HG02970 (cell line): Measurements from ENCODE around the gene WDR33.
"Not testable (repeated sequence)": the region's sequence is repeated elsewhere in the genome, so short reads cannot be mapped to it uniquely, and the experiment has no call there.

ENCODE experiments used
- ATAC-seq: cut with Tn5 transposase; IDR thresholded peaks from one replicate; pipeline ENCODE4 v1.9.1; 2021; ENCODE audit warnings: mild to moderate bottlenecking, moderate library complexity, moderate number of reproducible peaks; ENCODE audit not compliant: unreplicated experiment, low FRiP score

Gene WDR33

DNA sequence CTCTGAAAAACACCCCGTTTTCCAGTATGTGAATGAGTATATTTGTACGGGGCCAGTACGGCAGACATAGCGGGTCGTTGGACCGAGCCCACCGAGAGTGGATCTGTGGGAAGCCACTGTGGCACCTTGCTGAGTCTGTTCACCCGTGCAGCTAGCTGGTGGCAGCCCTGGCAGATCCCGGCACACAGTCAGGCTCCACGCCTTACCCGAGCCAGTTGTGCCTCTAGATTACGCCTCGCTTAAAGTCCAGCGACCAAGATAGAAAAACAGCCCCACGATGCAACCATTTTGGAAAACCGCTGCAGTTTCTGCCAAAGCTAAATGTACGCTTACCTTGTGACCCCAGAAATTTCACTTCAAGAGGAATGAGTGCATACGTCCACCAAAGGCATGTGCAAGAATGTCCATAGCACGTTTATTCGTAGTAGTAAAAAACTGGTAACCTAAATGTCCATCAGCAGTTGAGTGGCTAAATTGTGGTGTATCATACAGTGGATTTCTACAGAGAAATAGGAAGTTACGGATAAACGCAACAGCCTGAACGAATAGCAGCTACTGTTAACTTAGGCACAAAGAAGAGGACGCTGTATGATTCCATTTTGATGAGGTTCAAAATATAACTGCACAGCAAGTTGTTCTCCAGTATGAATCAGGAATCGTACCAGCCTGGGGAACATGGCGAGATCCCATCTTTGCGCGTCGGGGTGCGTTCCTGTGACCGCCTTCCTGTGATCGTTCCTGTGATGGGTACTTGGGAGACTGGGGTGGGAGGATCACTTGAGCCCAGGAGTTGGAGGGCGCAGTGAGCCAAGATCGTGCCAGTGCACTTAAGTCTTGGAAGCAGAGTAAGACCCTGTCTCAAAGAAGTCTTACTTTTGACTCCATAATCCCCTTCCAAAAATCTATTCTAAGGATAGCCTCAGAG lies 688 bp upstream of the WDR33 start:
- peak; percentile 33 for ATAC-seq

DNA sequence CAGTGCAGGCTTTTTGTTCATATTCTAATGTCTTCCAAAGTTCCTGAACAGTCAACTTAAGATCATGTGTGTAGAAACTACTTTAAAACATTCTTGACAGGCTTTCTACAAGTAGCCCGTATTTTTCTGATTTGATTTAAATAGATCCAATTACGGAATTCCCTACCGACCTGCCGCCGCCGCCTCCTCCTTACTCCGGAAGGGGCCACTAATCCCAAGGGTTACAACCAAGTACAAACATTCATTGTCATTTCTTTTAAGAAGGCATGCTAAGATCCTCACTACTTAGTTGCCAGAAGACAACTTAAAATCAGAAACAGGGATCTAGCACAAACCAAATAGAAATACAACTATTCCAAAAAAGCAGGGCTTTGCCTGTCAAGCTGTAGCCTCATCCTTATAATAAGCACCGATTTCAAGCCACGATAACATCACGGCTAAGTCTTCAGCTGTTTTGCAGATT lies 784 bp downstream of the WDR33 start:
- no peak for ATAC-seq

DNA sequence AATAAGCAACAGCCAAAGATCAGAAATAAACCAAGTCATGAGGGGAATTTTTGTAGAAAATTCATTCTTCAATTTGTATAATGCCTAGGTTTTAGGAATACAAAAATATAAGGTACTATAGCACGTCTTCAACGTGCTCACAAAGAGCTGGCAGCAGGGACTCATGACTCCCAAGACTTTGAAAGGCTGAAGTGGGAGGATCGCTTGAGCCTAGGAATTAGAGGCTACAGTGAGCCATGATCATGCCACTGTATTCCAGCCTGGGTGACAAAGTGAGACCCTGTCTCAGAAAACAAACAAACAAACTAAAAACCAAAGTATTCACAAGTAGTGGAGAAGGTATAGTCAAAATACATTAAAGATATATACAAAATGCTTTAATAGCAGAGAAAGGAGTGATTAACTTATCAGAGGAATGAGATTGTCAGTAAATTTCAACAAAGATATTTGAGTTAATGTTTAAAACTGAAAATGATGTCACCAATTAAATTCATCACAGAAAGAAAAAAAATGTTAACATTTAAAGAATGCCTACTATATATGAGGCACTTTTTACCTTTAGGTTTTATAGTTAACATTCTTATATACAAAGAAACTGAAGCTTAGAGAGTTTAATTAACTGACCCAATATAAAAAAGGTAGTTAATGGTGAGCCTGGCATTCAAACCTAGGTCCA lies 3.2 kb downstream of the WDR33 start:
- ATAC-seq = no peak

DNA sequence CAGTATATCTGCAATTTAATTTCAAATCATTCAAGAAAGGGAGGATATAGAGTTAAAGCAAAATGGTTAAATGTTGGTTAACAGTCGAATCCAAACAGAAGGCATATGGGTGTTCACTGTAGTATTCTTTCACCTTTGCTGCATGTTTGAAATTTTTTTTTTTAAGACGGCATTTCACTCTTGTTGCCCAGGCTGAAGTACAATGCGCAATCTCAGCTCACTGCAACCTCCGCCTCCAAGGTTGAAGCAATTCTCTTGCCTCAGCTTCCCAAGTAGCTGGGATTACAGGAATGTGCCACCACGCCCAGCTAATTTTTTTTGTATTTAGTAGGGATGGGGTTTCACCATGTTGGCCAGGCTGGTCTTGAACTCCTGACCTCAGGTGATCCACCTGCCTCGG lies 4.1 kb downstream of the WDR33 start:
- not testable (repeated sequence) for ATAC-seq

DNA sequence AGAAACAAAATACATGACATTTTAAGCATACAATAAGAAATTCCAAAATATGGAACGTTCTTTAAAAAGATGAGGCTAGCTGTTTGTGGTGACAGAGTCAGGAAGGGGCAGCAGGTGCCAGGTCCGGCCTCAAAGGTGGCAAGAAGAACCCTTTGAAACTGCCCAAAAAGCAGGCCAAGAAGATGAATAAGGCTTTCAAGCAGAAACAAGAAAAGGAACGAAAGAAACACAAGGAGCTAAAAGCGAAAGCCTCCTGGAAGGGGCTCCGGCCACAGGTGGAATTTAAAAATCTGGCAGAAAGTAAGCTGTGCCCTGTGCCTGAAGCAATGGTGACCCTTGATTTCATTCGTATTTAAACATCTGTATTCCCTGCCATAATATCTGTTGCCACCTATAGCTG lies 5.5 kb downstream of the WDR33 start:
- no peak for ATAC-seq

DNA sequence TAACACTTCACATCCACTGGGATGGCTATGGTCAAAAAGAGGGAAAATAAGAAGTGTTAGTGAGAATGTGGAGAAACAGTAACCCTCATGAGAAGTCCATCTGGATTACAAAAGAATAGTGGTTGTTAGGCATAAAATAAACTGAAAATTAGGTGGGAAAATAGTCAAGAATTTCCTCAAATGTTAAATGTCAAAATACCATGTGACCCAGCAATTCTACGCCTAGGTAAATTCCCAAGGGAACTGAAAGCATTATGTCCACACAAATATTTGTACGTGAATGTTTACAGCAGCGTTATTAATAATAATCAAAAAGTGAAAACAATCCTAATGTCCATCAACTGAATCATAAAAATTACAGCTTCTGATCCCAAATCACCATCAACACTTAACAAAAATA lies 11.0 kb downstream of the WDR33 start:
- no peak for ATAC-seq

DNA sequence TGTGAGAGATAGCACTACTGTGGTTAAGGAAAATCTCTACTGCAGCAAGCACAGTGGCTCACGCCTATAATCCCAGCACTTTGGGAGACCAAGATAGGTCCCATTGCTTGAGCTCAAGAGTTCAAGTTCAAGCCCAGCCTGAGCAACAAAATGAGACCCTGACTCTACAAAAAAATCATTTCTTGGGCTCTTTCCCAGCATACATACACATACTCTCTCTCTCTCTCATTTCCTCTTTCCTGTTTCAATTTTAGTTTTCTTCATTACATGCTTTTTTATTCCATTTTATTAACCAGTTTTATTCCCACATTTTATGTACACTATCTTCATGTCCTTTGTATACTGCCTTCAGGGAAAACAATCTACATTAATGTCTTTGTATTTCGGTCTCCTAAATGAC lies 14.6 kb downstream of the WDR33 start:
- ATAC-seq = no peak

DNA sequence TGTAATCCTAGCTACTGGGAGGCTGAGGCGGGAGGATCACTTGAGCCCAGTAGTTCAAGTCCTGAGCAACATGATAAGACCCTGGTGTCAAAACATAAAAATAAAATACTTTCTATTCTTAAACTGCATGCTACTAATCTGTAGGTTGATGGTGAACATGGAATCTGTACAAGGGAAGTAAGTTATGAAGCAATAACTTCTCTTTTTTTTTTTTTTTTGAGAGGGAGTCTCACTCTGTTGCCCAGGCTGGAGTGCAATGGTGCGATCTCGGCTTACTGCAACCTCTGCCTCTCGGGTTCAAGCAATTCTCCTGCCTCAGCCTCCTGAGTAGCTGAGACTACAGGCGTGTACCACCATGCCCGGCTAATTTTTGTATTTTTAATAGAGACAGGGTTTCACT lies 16.1 kb downstream of the WDR33 start:
- not testable (repeated sequence) for ATAC-seq

DNA sequence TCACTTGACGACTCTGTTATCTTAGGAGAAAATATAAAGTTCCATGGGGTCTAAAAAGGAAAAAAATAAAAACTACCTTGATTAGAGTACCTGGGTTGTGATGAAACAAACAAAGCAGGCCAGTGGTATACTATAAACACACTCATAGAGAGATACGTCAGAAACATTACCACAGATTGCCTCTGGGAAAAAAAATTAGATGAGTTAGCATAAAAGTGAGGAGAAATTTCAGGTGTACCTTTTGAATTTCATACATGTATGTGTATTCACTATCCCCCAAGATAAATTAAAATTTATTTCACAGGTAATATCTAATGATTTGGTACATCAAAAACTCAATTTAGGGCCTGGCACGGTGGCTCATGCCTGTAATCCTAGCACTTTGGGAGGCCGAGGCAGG lies 18.2 kb downstream of the WDR33 start:
- no peak for ATAC-seq

DNA sequence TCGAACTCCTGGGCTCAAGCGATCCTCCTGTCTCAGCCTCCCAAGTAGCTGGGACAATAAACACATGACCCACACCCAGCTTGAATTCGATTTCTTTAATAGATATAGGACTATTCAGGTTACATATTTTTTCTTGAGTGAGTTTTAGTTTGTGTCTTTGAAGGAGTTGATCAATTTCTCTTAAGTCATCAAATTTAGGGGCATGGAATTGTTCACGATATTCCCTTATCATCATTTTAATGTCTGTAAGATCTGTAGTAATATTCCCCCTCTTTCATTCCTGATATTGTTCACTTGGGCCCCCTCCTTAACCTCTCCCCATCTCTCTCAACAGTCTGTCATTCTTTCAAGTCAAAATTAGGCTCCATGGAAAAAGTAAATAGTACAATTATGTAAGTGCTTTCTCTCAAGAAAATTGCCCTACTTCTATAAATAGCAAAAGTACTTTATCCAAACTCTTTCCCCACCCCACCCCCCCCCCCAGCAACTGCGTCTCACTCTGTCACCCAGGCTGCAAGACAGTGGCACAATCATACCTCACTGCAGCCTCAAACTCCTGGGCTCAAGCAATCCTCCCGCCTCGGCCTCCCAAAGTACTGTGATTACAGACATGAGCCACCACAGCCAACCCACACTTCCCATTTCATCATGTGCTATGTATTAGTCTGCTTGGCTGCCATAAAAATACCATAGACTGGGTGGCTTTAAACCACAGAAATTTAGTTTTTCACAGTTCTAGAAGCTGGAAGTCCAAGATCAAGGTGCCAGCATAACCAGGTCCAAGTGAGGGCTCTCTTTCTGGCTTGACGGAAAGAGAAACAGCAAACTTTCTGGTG lies 20.1 kb downstream of the WDR33 start:
- ATAC-seq = no peak

DNA sequence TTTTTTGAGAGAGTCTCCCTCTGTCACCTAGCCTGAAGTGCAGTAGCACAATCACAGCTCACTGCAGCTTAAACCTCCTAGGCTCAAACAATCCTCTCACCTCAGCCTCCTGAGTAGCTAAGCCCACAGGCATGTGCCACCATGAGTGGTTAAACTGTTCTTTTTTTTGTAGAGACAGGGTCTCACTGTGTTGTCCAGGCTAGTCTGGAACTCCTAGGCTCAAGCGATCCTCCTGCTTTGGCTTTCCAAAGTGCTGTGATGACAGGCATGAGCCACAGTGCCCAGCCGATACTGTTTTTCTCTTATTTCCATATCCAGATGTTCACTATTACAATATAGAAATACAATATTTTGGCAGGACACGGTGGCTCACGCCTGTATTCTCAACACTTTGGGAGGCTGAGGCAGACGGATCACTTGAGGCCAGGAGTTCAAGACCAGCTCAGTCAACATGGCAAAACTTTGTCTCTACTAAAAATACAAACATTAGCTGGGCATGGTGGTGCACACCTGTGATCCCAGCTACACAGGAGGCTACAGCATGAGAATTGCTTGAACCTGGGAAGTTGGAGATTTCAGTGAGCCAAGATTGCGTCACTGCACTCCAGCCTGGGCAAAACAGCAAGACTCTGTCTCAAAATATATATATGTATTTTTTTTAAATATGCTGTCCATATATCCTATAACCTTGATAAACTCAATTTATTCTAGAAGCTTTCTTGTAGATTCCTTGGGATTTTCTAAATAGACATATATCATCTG lies 24.7 kb downstream of the WDR33 start:
- no peak for ATAC-seq

DNA sequence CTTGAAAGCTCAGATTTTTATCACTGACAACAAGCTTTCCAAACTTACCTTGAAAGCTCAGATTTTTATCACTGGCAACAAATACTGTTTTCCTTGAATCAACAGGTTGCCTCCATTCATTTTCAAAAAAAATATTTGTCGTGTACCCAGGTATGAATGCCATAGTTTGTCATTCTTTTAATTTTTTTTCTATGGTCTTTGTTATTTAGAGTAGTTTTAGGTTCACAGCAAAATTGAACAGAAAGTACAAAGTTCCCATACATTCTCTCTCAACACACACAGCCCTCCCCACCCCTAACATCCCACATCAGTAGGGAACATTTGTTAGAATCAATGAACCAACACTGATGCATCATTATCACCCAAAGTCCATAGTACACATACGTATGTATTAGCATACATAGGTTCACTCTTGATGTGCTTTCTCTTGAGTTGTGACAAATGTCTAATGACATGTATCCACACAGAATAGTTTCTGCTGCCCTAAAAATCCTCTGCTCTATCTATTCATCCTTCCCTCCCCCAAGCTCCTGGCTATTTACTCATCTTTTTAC lies 25.9 kb downstream of the WDR33 start:
- no peak for ATAC-seq

DNA sequence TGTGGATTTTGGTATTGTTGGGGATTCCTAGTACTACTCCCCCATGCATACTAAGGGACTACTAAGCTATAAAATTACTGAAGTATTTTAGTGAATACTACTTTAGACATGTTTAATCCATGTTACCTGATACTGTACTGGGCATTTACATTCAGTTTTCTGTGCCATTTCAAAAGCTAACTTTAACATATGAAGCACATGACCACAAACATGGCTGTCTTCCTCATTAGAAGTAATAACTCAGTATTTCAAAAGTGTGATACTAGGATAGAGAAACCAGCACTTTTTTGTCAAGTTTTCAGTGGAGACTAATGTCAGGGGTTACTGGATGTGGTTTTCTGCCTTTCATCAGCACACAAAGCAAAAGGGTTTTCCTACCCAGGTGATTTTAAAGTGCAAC lies 27.9 kb downstream of the WDR33 start:
- no peak for ATAC-seq

DNA sequence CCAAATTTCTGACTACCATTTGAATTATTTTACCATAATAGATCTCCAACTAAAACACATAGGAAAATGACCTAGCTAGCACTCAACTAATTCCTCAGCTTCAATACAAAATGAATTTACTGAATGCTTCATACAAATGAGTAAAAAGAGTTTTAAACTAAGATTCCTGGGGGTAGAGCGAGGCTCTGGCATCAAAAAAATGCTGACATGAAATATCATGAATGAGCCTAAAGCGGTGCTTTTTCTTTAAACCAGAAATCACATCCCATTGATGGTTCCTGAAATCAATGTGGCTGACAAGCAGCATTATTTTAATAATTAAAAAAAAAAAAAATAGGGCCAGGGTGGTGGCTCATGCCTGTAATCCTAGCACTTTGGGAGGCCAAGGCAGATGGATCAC lies 32.1 kb downstream of the WDR33 start:
- ATAC-seq = no peak

DNA sequence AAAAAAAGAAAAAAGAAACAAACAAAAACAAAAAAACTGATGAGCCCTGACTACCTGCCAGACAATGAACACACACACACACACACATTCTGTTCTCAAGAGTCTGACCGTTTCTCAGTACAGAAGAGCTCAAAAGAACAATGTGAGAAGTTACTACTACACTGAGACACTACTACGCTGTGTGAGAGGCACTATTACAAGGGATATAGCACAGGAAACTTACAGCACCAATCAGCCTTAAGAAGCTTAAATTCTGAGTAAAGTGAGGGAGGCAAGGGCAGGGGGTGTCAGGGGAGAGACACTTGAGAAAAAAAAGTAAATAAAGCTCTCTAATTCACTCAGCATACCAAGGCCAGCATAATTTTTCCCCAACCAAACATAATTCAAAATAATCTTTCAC lies 32.5 kb downstream of the WDR33 start:
- no peak for ATAC-seq

DNA sequence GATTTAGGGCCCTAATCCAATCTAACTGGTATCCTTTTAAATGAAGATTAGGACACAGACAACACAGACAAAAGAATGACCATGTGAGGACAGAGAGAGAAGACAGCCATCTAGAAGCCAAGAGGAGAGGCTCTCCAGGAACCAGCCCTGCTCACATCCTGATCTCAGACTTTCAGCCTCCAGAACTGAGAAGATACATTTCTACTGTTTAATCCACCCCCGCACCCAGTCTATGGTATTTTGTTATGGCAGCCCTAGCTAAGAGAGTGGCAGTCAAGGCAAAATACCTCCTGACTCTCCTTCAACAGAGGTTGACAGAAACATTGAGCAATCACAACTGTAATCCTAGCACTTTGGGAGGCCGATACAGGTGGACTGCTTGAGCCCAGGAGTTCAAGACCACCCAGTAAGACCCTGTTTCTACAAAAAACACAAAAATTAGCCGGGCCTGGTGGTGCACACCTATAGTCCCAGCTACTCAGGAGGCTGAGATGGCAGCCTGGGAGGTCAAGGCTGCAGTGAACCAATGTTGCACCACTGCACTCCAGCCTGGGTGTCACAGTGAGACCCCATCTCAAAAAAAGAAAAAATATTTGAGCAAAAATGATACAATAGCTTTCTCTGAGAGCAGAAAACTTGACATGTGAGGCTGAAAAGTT lies 34.7 kb downstream of the WDR33 start:
- ATAC-seq = no peak

DNA sequence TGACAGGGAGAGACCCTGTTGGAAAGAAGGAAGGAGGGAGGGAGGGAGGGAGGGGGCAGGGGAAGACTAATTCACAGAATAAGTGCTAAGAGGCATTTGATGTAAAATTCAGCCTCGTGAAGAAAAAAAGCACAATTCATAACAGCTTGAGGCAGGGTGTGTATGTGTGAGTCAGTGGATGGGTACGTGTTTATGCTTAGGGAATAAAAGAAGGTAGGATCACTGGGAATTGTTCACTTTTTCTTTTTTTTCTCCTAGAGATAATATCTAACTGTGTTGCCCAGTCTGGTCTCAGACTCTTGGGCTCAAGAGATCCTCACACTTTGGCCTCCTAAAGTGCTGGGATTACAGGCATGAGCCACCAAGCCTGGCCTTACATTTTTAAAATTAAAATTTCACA lies 39.2 kb downstream of the WDR33 start:
- ATAC-seq = no peak

DNA sequence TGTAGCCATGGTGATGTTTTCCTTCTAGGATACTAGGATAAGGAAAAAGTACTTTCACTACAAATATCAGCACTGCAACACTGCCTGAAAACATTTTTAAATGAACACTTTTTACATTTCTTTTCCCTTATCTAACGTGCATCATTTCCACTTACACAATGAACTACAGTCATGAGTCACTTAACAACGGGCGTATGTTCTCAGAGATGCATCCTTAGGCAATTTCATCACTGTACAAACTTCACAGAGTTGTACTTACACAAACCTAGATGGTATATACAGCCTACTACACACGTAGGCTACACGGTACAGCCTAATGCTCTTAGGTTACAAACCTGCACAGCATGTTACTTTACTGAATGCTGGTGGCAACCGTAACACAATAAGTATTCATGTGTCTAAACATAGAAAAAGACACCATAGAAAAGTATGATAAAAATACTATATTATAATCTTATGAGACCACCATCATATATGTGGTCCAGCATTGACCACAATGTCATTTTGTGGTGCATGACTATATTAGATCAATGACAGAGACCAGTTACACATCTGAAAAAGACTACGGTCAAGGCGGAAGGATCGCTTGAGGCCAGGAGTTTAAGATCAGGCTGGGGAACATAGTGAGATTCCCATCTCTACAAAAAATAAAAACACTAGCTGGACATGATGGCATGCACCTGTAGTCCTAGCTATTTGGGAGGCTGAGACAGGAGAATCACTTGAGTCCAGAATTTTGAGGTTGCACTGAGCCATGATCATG lies 39.8 kb downstream of the WDR33 start:
- no peak for ATAC-seq

DNA sequence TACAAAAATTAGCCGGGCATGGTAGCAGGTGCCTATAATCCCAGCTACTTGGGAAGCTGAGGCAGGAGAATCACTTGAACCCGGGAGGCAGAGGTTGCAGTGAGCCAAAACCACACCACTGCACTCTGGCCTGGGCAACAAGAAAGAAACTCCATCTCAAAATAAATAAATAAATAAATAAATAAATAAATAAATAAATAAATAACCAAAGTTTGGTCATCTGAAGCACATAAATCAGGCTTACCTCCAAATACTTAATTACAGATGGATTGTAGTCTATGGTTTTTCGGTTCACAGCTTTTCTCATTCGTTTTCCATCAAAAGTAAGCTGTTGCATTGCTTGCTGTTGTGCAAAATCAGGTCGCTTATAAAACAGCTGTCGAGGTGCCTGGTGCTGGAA lies 40.4 kb downstream of the WDR33 start:
- not testable (repeated sequence) for ATAC-seq
